ENCODE results near the gene SGMS1. TPM values are rescaled to one million over a fixed set of nuclear protein-coding genes. Genes with fewer than 3 reads are reported as not detected.

Gene SGMS1
- total RNA-seq, 1 donor = 68.0 TPM

GRCh38 chr10:50554995-50555568 lies 68.7 kb downstream of the SGMS1 start:
- Histone ChIP-seq H3K27me3 (ENCODE audit: insufficient read depth, low read length) (no peaks in the 10 kb centered on the region), H3K27ac (ENCODE audit: low read depth, low read length) (peak overlapping the region; percentile 43), H3K4me1 (ENCODE audit: insufficient read depth, low read length) (peaks cover 48% of the 10 kb centered on the region), H2AFZ (ENCODE audit: low read length) (no peak overlapping the region), H3K79me2 (ENCODE audit: insufficient read depth, low read length) (peaks cover 20% of the 10 kb centered on the region), H4K20me1 (ENCODE audit: insufficient read depth, low read length) (peaks cover 5% of the 10 kb centered on the region), H3K9me3 (ENCODE audit: low read depth, low read length) (no peaks in the 10 kb centered on the region), H3K4me3 (ENCODE audit: insufficient read depth, low read length) (no peak overlapping the region), H3K4me2 (ENCODE audit: insufficient read depth, low read length) (peak overlapping the region; percentile 21), H3K36me3 (ENCODE audit: insufficient read depth, low read length) (no peaks in the 10 kb centered on the region)
- DNase-seq (ENCODE audit: insufficient read length, low spot score, missing footprints) = peak; percentile 44
- TF ChIP-seq CTCF (IDR thresholded peaks at IDR 0.05; ENCODE audit: extremely low read depth, low read depth, low read length) = no peak

GRCh38 chr10:50554376-50554994 lies 69.3 kb downstream of the SGMS1 start:
- no peak for TF ChIP-seq CTCF (IDR thresholded peaks at IDR 0.05; ENCODE audit: extremely low read depth, low read depth, low read length)
- H3K4me1 ChIP-seq (ENCODE audit: insufficient read depth, low read length) = peaks cover 48% of the 10 kb centered on the region

GRCh38 chr10:50552771-50553535 lies 70.8 kb downstream of the SGMS1 start:
- Histone ChIP-seq H3K27me3 (ENCODE audit: insufficient read depth, low read length) (no peaks in the 10 kb centered on the region), H4K20me1 (ENCODE audit: insufficient read depth, low read length) (peaks cover 7% of the 10 kb centered on the region), H3K4me2 (ENCODE audit: insufficient read depth, low read length) (peak overlapping the region; percentile 63), H3K9me3 (ENCODE audit: low read depth, low read length) (no peaks in the 10 kb centered on the region), H3K4me1 (ENCODE audit: insufficient read depth, low read length) (peaks cover 41% of the 10 kb centered on the region), H3K79me2 (ENCODE audit: insufficient read depth, low read length) (peaks cover 20% of the 10 kb centered on the region), H2AFZ (ENCODE audit: low read length) (no peak overlapping the region), H3K36me3 (ENCODE audit: insufficient read depth, low read length) (no peaks in the 10 kb centered on the region), H3K4me3 (ENCODE audit: insufficient read depth, low read length) (peak overlapping the region; percentile 14), H3K27ac (ENCODE audit: low read depth, low read length) (peak overlapping the region; percentile 21)
- DNase-seq (ENCODE audit: insufficient read length, low spot score, missing footprints) = peak; percentile 58
- TF ChIP-seq CTCF (IDR thresholded peaks at IDR 0.05; ENCODE audit: extremely low read depth, low read depth, low read length) = peak; percentile 60

More at GRCh38 chr10:50554376-50554994, 69.3 kb downstream of the SGMS1 start:
- no peak overlapping the region for H3K27ac ChIP-seq (ENCODE audit: low read depth, low read length)
- no peaks in the 10 kb centered on the region for H3K9me3 ChIP-seq (ENCODE audit: low read depth, low read length)
- no peak overlapping the region for H2AFZ ChIP-seq (ENCODE audit: low read length)
- peaks cover 6% of the 10 kb centered on the region for H4K20me1 ChIP-seq (ENCODE audit: insufficient read depth, low read length)
- no peak overlapping the region for H3K4me3 ChIP-seq (ENCODE audit: insufficient read depth, low read length)
- no peak for DNase-seq (ENCODE audit: insufficient read length, low spot score, missing footprints)
- H3K4me2 ChIP-seq (ENCODE audit: insufficient read depth, low read length) = no peak overlapping the region
- no peaks in the 10 kb centered on the region for H3K27me3 ChIP-seq (ENCODE audit: insufficient read depth, low read length)
- no peaks in the 10 kb centered on the region for H3K36me3 ChIP-seq (ENCODE audit: insufficient read depth, low read length)
- H3K79me2 ChIP-seq (ENCODE audit: insufficient read depth, low read length) = peaks cover 20% of the 10 kb centered on the region

GRCh38 chr10:50552308-50552707 lies 71.4 kb downstream of the SGMS1 start:
- peak overlapping the region; percentile 21 for H3K27ac ChIP-seq (ENCODE audit: low read depth, low read length)
- peak overlapping the region; percentile 14 for H3K4me3 ChIP-seq (ENCODE audit: insufficient read depth, low read length)
- H3K4me1 ChIP-seq (ENCODE audit: insufficient read depth, low read length) = peaks cover 39% of the 10 kb centered on the region
- DNase-seq (ENCODE audit: insufficient read length, low spot score, missing footprints) = no peak
- H3K79me2 ChIP-seq (ENCODE audit: insufficient read depth, low read length) = peaks cover 23% of the 10 kb centered on the region
- H3K4me2 ChIP-seq (ENCODE audit: insufficient read depth, low read length) = peak overlapping the region; percentile 63
- H4K20me1 ChIP-seq (ENCODE audit: insufficient read depth, low read length) = peaks cover 7% of the 10 kb centered on the region
- no peak for TF ChIP-seq CTCF (IDR thresholded peaks at IDR 0.05; ENCODE audit: extremely low read depth, low read depth, low read length)
- no peak overlapping the region for H2AFZ ChIP-seq (ENCODE audit: low read length)
- no peaks in the 10 kb centered on the region for H3K27me3 ChIP-seq (ENCODE audit: insufficient read depth, low read length)
- H3K36me3 ChIP-seq (ENCODE audit: insufficient read depth, low read length) = no peaks in the 10 kb centered on the region
- H3K9me3 ChIP-seq (ENCODE audit: low read depth, low read length) = no peaks in the 10 kb centered on the region
